ENCODE results near the gene POFUT2. TPM values are rescaled to one million over a fixed set of nuclear protein-coding genes. Genes with fewer than 3 reads are reported as not detected.

Gene POFUT2
- 15.4 and 22.7 TPM in 2 replicates for total RNA-seq

GRCh38 chr21:45287438-45288391 is at the start of gene POFUT2:
POFUT2 (minus strand) TSS chr21:45287895; CDS start chr21:45287871, 24 bp downstream.

Other genes with a start within 250 kb of the POFUT2 start
- 3.3 and 5.7 TPM in 2 replicates for gene ADARB1, start 213.3 kb downstream of the POFUT2 start, total RNA-seq
- gene COL18A1, start 117.3 kb upstream of the POFUT2 start, total RNA-seq, result 40.3 and 60.3 TPM in 2 replicates